K562 (cell line): ENCODE data around the gene ARHGEF26. TPM values are rescaled to one million over a fixed set of nuclear protein-coding genes. Genes with fewer than 3 reads are reported as not detected.

Experiments used
- ATAC-seq: fragments of 200-7000 bp; cut with Tn5 transposase; 3 replicates; pipeline ENCODE4 v1.9.1; 2020; ENCODE audit warnings: moderate library complexity
- BruUV-seq: library from RNA; stranded (reverse); fragments of 400-500 nt; replicated peaks from 2 replicates; lab custom pipeline; 2021; lab: Mats Ljungman, UMichigan
- CTCF ChIA-PET: fragments of 300-600 bp; formaldehyde crosslinking; extraction: SDS; loops from one replicate; lab custom pipeline; 2021; ENCODE audit warnings: low intra/inter-chr PET ratio; lab: Yijun Ruan, JAX
- POLR2A ChIA-PET: fragments of 300-600, 350-650 bp; sonication (Branson Sonifier 250); formaldehyde crosslinking; extraction: SDS; loops from one replicate; lab custom pipeline; 2021; ENCODE audit warnings: antibody characterized with exemption, inconsistent platforms; lab: Yijun Ruan, JAX
- DNase-seq, 4 experiments: peaks; one replicate each; pipeline versions ENCODE4 v3.0.0 to v3.0.0-alpha.2; 2011 to 2018; ENCODE audit warnings: low spot score in 3 of 4, mixed read lengths in 3 of 4; ENCODE audit errors: extremely low read depth in 1 of 4
- FAIRE-seq: peaks from 2 replicates; lab custom pipeline; 2011; peaks lifted over from hg19 to GRCh38; lab: Jason Lieb, UNC
- H2AFZ ChIP-seq: 2 replicates; pipeline ENCODE4 v1.6.0; 2011; ENCODE audit warnings: low read depth, low read length, control low read depth, inconsistent platforms
- H3K27ac ChIP-seq: fragments of 200-600 bp; 3 replicates; pipeline ENCODE4 v1.8.0; 2011; ENCODE audit warnings: low read depth, mild to moderate bottlenecking, control low read depth, inconsistent platforms, low read length, moderate library complexity, mixed read lengths; ENCODE audit errors: extremely low read depth
- H3K27me3 ChIP-seq, 2 experiments: fragments of 300-600 bp in 1 of 2; 2 replicates in 1 of 2; 3 replicates in 1 of 2; pipeline versions ENCODE4 v1.6.0 to v1.8.0; 2011; ENCODE audit warnings: inconsistent platforms in 2 of 2, low read length in 2 of 2, mild to moderate bottlenecking in 1 of 2, mixed read lengths in 1 of 2, moderate library complexity in 1 of 2; ENCODE audit not compliant: control insufficient read depth in 2 of 2, insufficient read depth in 2 of 2
- H3K36me3 ChIP-seq: fragments of 300-600 bp; 3 replicates; pipeline ENCODE4 v1.8.0; 2011; ENCODE audit warnings: mild to moderate bottlenecking, low read length, inconsistent platforms; ENCODE audit not compliant: control insufficient read depth, insufficient read depth
- H3K4me1 ChIP-seq, 2 experiments: fragments of 200-600 bp in 1 of 2; replicated peaks in 1 of 2; 2 replicates in 1 of 2; 3 replicates in 1 of 2; pipeline versions ENCODE4 v1.5.1 to v1.8.0; 2011; ENCODE audit warnings: inconsistent platforms in 2 of 2, low read length in 2 of 2, mild to moderate bottlenecking in 1 of 2, mixed read lengths in 1 of 2, moderate library complexity in 1 of 2; ENCODE audit not compliant: control insufficient read depth in 2 of 2, insufficient read depth in 2 of 2
- H3K4me2 ChIP-seq: 2 replicates; pipeline ENCODE4 v1.6.1; 2011; ENCODE audit warnings: low read length, control low read depth, inconsistent platforms, mixed read lengths; ENCODE audit not compliant: insufficient read depth
- H3K4me3 ChIP-seq: fragments of 200-600 bp; sonication (generic), shearing (Covaris generic); 2 replicates; pipeline ENCODE4 v1.5.1; 2016; ENCODE audit warnings: control low read depth, inconsistent platforms
- H3K79me2 ChIP-seq: fragments of 200-600 bp; 3 replicates; pipeline ENCODE4 v1.8.0; 2011; ENCODE audit warnings: low read length, inconsistent platforms; ENCODE audit not compliant: control insufficient read depth, insufficient read depth
- H3K9ac ChIP-seq, 2 experiments: 2 replicates each; pipeline versions ENCODE4 v1.6.0 to v1.6.1; 2011; ENCODE audit warnings: low read depth in 2 of 2, low read length in 2 of 2, control low read depth in 1 of 2, inconsistent platforms in 1 of 2, mild to moderate bottlenecking in 1 of 2, mixed read lengths in 1 of 2; ENCODE audit not compliant: insufficient read depth in 1 of 2
- H3K9me1 ChIP-seq: one replicate; pipeline ENCODE4 v1.6.0; 2011; ENCODE audit warnings: inconsistent platforms, mild to moderate bottlenecking, low read length, moderate library complexity; ENCODE audit not compliant: control insufficient read depth, insufficient read depth
- H3K9me3 ChIP-seq: replicated peaks from 2 replicates; pipeline ENCODE4 v1.5.1; 2011; ENCODE audit warnings: low read depth, low read length, inconsistent platforms; ENCODE audit not compliant: control insufficient read depth, insufficient read depth
- H4K20me1 ChIP-seq: replicated peaks from 2 replicates; pipeline ENCODE4 v1.6.1; 2011; ENCODE audit warnings: low read length, inconsistent platforms, mixed read lengths; ENCODE audit not compliant: control insufficient read depth, insufficient read depth
- BCOR ChIP-seq: fragments of 450-650 bp; IDR thresholded peaks from 2 replicates; pipeline ENCODE4 v1.6.1; 2016
- CC2D1A ChIP-seq: fragments of 450-650 bp; IDR thresholded peaks from 2 replicates; pipeline ENCODE4 v1.6.1; 2017; ENCODE audit warnings: mild to moderate bottlenecking
- COPS2 ChIP-seq: fragments of 450-650 bp; conservative IDR thresholded peaks from 2 replicates; pipeline ENCODE4 v1.6.1; 2016; ENCODE audit warnings: mild to moderate bottlenecking, moderate library complexity
- EP400 ChIP-seq: fragments of 450-650 bp; IDR thresholded peaks from 2 replicates; pipeline ENCODE4 v1.6.1; 2017; ENCODE audit warnings: antibody characterized with exemption, mild to moderate bottlenecking, moderate library complexity
- HDAC8 ChIP-seq: fragments of 450-650 bp; IDR thresholded peaks from 2 replicates; pipeline ENCODE4 v1.6.1; 2016; ENCODE audit warnings: mild to moderate bottlenecking, missing genetic modification characterization, moderate library complexity, missing compliant biosample characterization
- IRF9 ChIP-seq: fragments of 450-650 bp; IDR thresholded peaks from 2 replicates; pipeline ENCODE4 v1.6.1; 2016; ENCODE audit warnings: missing biosample characterization, missing genetic modification characterization
- MAFK ChIP-seq: IDR thresholded peaks from 2 replicates; pipeline ENCODE4 v1.6.1; 2011; ENCODE audit warnings: low read length, improper control_type of control experiment
- NEUROD1 ChIP-seq: fragments of 150-350 bp; IDR thresholded peaks from 2 replicates; pipeline ENCODE4 v1.6.1; 2014; ENCODE audit warnings: borderline replicate concordance, low read length, low read depth; ENCODE audit not compliant: partially characterized antibody
- PYGO2 ChIP-seq: fragments of 450-650 bp; IDR thresholded peaks from 2 replicates; pipeline ENCODE4 v1.6.1; 2016; ENCODE audit warnings: mild to moderate bottlenecking, missing genetic modification characterization, moderate library complexity, missing compliant biosample characterization
- RBBP5 ChIP-seq: fragments of 200-600 bp; sonication (generic); IDR thresholded peaks from 2 replicates; pipeline ENCODE4 v1.6.1; 2012; ENCODE audit warnings: borderline replicate concordance, mild to moderate bottlenecking, low read length, control low read depth, inconsistent platforms; ENCODE audit not compliant: insufficient read depth, poor library complexity, severe bottlenecking
- RHOXF2B ChIP-seq: fragments of 250-450 bp; sonication (Bioruptor Pico); conservative IDR thresholded peaks from 2 replicates; pipeline ENCODE4 v1.5.1; 2021
- SOX6 ChIP-seq: fragments of 450-650 bp; IDR thresholded peaks from 2 replicates; pipeline ENCODE4 v1.6.1; 2014; ENCODE audit warnings: mild to moderate bottlenecking
- STAT6 ChIP-seq: sonication (generic); formaldehyde crosslinking; IDR thresholded peaks from 2 replicates; pipeline ENCODE4 v1.8.1; 2023; ENCODE audit warnings: mild to moderate bottlenecking, missing genetic modification reagents
- ZNF232 ChIP-seq: sonication (generic); formaldehyde crosslinking; IDR thresholded peaks from 2 replicates; pipeline ENCODE4 v1.8.0; 2022; ENCODE audit warnings: mild to moderate bottlenecking, missing genetic modification reagents
- ZNF644 ChIP-seq: fragments of 200-800 bp; sonication (Bioruptor generic); IDR thresholded peaks from 2 replicates; pipeline ENCODE4 v1.6.1; 2016; ENCODE audit warnings: low read depth, missing genetic modification characterization, missing compliant biosample characterization
- WGBS: fragments of 100-300 bp; shearing (Covaris generic); methylation state at CpG from one replicate; pipeline ENCODE4 v1.1.6; 2016; ENCODE audit warnings: low coverage, mixed read lengths; ENCODE audit not compliant: insufficient coverage; ENCODE audit errors: missing lambda C conversion rate; 5-methylcytosine and 5-hydroxymethylcytosine counted together
- in situ Hi-C: fragments of 300-500 bp; cut with MboI; formaldehyde crosslinking; loops from 4 replicates; pipeline ENCODE4 v1.15.0; 2018; ENCODE audit warnings: inconsistent platforms, mixed read lengths
- intact Hi-C: fragments of 100-400 bp; cut with micrococcal nuclease; formaldehyde crosslinking; loops from 2 replicates; pipeline ENCODE4 v1.14.2; 2022
- polyA plus RNA-seq, 8 experiments: library from polyadenylated mRNA; depleted of rRNA in 4 of 8; stranded (reverse) in 5 of 8; unstranded in 3 of 8; fragments of >200 nt; fragmentation: Nextera tagmentation in 2 of 8; fragmentation: Illumina TruSeq in 1 of 8; extraction: Ambion mirVana in 2 of 8; extraction: Trizol in 1 of 8; gene quantifications; 2 replicates each; pipeline versions ENCODE4 v1.2.1 to v1.2.3, GENCODE V29; 2011 to 2014; ENCODE audit warnings: inconsistent platforms in 1 of 8, missing spikeins in 1 of 8
- total RNA-seq, 7 experiments: library from RNA; depleted of rRNA in 6 of 7; stranded (reverse); fragments of >200 nt in 6 of 7; fragmentation: Illumina TruSeq in 2 of 7; extraction: Trizol in 2 of 7; gene quantifications; 2 replicates each; pipeline versions ENCODE4 v1.2.1 to v1.2.3, GENCODE V29; 2011 to 2021; ENCODE audit warnings: low replicate concordance in 1 of 7

Gene ARHGEF26
- total and polyA plus RNA-seq, 9 of the 15 experiments (the other 6 are each of a cell fraction or from before 2014, with no cell fraction given): 0.01 to 0.11 (median 0.04) TPM; not detected in 2

GRCh38 chr3:154126651-154127050 is 5.5 kb downstream of the ARHGEF26 start:
- in situ Hi-C loops: no loop called here

More at GRCh38 chr3:154126651-154127050, 5.5 kb downstream of the ARHGEF26 start:
- Histone ChIP-seq H3K4me3 (no peak overlapping the region), H3K9me1 (no peaks in the 10 kb centered on the region), H4K20me1 (no peaks in the 10 kb centered on the region), H3K79me2 (no peaks in the 10 kb centered on the region), H3K27me3 (peaks cover 4 to 16% of the 10 kb centered on the region in 2 experiments; a peak in 3 of 5 replicates), H3K9me3 (no peaks in the 10 kb centered on the region), H3K4me1 (peaks cover 1 to 7% of the 10 kb centered on the region in 2 experiments; a peak in 2 of 5 replicates), H3K36me3 (no peaks in the 10 kb centered on the region), H2AFZ (no peak overlapping the region), H3K4me2 (no peak overlapping the region), H3K27ac (no peak overlapping the region), H3K9ac (no peak overlapping the region)
- no TSS peak for BruUV-seq
- TF ChIP-seq RBBP5 (no peak), SOX6 (no peak), CC2D1A (no peak), BCOR (no peak), NEUROD1 (no peak), COPS2 (no peak), RHOXF2B (CRISPR knock-in tag) (no peak), IRF9 (tag) (no peak), ZNF232 (CRISPR knock-in tag) (no peak), HDAC8 (tag) (no peak), PYGO2 (no peak), MAFK (no peak), STAT6 (CRISPR knock-in tag) (no peak), EP400 (no peak), ZNF644 (no peak)
- ChIA-PET POLR2A (interaction anchor here (1.2 kb wide), 1 partner anchor 22 kb away, joined by 3 read pairs; no protein-coding TSS in a partner anchor), CTCF (no interaction called here)
- ATAC-seq (no peak), FAIRE-seq (no peak), DNase-seq (no peak)
- WGBS: 0% methylated on average over 2 of the region's 2 CpGs
- intact Hi-C loops: no loop called here
